GM20000 (cell line): ENCODE data around the gene BHLHA9.

Experiments
- DNase-seq: peaks from one replicate; pipeline ENCODE4 v3.0.0; 2012; ENCODE audit warnings: low spot score
- TF ChIP-seq, protein P1 (sequence below): IDR thresholded peaks from 2 replicates; pipeline ENCODE4 v1.5.1; 2012; ENCODE audit warnings: mild to moderate bottlenecking, control low read depth; ENCODE audit errors: extremely low read depth, missing control alignments

The BHLHA9 gene

DNA sequence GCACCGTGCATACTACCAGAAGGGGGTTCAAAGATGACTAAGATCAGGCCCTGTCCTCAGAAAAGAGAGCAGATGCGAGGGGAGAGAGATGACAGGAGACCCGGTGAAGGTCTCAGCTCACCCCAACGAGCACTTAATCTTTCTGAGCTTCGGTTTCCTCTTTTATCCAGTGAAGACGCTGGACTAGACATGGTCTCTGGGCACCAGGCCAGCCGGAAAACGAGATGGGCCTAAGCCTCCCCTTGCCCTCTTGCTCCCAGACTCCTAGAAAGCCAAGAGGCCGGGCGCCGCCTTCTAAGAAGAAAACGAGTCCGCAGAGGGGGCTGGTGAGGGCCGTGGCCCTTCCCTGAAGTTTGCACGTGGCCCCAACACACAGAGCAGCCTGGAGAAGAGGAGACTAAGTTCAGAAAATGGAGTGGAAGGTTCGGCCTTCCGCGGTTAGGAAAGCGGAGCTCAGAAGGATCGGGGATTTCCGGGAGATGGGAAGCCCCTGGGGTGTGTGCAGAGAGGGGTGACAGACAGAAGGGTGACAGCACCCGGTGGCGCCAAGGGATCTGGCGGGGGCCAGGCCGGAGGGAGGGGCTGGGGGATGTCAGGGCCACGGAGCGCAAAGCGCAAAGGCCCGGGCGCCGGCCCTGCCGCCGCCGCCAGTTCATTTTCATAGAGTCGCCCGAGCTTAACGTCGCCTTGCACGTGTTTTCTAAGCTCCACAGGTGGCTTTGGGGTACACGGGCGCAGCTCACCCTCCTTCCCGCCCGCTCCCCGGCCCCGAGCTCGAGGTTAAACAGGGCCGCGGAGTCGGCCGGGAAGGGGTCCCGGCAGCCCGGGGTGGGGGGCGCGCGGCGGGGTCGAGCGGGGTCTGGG, 42.1 kb upstream of the BHLHA9 start:
- TF ChIP-seq, protein P1, sequence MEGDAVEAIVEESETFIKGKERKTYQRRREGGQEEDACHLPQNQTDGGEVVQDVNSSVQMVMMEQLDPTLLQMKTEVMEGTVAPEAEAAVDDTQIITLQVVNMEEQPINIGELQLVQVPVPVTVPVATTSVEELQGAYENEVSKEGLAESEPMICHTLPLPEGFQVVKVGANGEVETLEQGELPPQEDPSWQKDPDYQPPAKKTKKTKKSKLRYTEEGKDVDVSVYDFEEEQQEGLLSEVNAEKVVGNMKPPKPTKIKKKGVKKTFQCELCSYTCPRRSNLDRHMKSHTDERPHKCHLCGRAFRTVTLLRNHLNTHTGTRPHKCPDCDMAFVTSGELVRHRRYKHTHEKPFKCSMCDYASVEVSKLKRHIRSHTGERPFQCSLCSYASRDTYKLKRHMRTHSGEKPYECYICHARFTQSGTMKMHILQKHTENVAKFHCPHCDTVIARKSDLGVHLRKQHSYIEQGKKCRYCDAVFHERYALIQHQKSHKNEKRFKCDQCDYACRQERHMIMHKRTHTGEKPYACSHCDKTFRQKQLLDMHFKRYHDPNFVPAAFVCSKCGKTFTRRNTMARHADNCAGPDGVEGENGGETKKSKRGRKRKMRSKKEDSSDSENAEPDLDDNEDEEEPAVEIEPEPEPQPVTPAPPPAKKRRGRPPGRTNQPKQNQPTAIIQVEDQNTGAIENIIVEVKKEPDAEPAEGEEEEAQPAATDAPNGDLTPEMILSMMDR, result no peak
- peak; percentile 84 for DNase-seq

DNA sequence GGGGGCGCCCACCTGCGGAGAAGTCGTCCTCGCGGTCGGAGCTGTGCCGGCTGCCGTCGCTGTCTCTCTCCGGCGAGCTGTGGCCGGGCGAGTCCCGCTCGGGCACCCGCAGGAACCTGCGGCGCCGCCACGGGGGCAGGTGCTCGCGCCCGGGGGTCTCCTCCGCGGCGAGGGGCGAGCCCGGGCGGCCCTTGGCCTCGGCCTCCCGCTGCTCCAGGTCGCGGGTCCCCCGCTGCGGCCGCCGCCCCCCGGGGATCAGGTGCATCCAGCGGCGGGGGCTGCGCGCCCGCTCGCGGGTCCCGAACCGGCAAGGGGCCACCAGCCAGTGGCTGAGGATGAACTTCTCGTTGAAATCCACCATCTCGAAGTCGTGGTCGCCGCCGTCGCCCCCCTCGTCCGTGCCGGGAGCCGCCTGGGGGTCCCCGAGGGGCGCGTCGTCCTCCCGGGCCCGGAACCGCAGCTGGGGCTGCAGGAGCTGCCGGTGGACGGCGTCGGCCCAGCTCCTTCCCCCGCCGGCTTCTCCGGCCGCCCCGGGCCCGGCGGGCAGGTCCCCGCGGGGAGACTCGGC, 41.4 kb upstream of the BHLHA9 start:
- TF ChIP-seq, protein P1, result no peak
- peak; percentile 71 for DNase-seq

DNA sequence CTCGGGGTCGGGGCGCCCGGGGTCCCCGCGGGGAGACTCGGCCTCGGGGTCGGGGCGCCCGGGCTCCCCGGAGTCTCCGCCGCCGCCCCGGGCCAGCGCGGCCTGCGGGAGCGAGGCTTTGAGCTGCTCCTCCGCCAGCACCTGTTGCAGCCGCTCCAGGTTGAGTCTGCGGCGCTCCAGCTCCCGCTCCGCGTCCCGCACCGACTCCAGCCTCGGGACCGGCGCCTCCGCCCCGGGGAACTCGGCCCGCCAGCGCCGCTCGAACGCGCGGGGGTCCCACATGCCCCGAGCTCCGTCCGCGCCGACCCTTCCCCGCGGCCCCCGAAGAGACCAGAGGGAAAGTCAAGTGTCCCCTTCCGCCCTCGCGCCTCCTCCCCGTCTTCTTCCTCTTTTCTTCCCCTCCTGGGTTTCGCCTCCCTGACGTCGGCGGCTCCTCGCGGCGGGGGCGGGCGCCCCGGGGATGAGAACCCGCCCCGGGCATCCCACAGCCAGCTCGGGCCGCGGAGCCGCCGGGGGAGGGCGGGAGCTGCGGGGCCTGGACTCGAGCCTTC, 40.8 kb upstream of the BHLHA9 start:
- TF ChIP-seq, protein P1, result no peak
- DNase-seq, result peak; percentile 98

DNA sequence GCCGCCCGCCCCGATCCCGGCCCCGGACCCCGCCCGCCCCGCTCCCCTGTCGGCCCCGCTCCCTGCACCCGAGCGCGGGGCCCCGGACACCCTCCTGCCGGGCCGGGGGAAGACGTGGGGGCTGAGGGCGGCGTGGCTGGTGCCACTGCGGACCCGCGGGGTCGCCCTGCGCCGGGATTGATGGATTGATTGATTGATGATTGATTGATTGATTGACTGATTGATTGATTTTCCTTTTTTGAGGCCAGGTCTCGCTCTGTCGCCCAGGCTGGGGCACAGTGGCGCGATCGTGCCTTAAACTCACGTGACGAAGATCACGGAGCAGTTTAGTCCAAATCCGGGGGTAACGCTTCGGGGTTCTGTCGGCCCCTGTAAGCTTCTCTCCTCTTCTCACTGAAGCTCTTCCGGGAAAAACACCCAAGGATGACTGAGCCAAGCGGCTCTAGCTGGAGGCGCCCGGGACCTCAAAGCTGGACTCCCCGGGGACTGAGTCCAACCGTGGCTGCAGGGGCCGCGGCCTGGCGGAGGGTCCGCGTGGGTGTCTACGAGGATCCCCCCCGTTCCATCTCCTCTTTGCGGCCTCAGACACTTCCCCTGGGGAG, 40.2 kb upstream of the BHLHA9 start:
- TF ChIP-seq, protein P1, result no peak

DNA sequence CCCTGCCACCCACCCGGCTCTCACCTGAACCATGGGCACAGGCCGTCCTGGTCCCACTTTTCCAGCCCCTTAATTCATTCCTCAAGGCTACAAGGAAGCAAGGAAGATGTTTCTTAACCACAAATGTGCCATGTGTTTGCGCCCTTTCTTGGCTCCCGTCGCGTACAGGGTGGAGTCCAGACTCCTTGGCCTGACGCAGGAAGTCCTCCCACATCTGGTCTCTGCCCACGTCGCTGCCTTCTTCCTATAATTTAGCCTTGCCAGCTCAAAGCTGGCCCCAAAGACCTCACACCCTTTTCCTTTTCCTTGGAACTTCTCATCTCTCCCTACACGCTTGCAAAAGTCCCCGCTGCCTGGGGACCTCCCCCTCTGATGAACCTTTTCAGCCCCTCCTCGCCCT, 38.8 kb upstream of the BHLHA9 start:
- no peak for DNase-seq
- TF ChIP-seq, protein P1, result no peak

More for the DNA sequence above, 40.2 kb upstream of the BHLHA9 start:
- peak; percentile 54 for DNase-seq

DNA sequence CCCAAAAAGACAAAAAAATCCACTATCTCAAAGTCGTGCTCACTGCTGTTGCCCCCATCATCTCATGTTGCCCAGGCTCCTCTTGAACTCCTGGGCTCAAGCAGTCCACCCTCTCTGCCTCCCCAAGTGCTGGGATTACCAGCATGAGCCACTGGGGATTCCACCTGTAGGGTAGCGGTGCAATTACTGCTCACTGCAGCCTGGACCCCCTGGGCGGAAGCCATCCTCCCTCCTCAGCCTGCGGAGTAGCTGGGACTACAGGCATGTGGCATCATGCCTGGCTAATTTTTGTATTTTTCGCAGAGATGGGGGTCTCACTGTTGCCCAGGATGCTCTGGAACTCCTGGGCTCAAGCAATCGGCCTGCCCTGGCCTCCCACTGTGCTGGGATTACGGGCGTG, 37.9 kb upstream of the BHLHA9 start:
- no peak for DNase-seq
- TF ChIP-seq, protein P1, result no peak

DNA sequence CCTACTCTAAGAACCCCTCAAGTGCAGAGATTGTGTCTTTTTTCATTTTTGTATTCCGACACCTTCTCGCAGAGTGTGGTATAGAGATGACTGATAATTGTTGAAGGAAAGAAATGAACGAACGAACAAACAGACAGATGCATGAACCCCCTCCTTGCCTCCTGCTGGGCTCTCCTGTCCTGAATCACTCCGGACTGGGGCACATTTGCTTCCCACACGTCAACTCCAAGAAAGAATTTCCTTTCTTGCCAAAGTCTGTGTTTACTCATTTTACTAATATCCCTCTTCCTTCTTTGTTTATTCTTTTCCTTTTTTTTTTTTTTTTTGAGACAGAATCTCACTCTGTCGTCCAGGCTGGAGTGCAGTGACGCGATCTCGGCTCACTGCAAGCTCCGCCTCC, 37.5 kb upstream of the BHLHA9 start:
- no peak for DNase-seq
- TF ChIP-seq, protein P1, result no peak
